HG02870 (cell line): Measurements from ENCODE around the gene OR2S2.

Experiments used
- ATAC-seq: cut with Tn5 transposase; IDR thresholded peaks from one replicate; pipeline ENCODE4 v1.9.1; 2021; ENCODE audit warnings: mild to moderate bottlenecking, moderate library complexity; ENCODE audit not compliant: unreplicated experiment

Gene OR2S2

GRCh38 chr9:35909687-35910612, 48.0 kb downstream of the OR2S2 start:
- no peak for ATAC-seq

- ATAC-seq: no peak
Observed at GRCh38 chr9:35909274-35909673, 48.7 kb downstream of the OR2S2 start, which contains the start of gene SPAAR. SPAAR (plus strand) TSS chr9:35909490; CDS start chr9:35910464, 974 bp downstream.

- ATAC-seq: no peak
Observed at GRCh38 chr9:35908504-35909125, 49.3 kb downstream of the OR2S2 start.

DNA sequence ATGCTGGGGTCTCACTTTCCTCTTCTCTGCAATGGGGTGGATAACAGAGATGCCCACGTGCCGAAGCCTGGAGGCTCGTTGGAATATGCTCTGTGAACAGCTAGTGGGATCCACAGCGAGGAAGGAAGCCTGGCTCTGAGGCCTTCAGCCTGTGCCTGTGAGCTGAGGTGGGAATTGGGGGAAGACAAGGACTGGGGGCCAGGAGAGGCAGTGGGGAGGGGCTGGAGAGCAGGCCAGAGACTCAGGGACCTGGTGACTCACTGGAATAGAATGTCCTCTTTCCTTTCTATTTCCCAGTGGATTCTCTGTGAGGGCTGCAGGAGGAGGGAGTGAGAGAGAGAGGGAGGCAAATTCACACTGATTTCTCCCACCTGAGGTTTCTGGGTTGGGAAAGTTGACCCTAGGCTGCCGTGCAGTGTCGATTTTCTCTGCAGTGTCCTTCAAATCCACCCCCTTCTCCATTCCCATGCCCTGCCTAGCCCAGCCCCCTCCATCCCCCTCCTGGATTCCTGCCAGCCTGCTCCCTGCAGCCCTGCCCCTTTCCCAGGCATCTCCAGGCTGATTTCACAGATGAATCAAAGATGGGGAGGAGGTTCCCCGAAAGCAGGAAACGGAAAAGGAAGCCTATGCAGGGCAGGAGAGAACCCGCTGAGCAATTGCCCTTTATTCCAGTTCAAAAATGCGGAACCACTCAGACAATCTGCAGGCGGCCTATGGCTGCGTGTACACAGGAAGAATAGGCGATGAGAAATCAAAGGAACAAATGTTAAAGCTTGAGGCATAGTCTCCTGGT, 50.0 kb downstream of the OR2S2 start:
- no peak for ATAC-seq
